Fibroblast of the aortic adventitia (primary cell): ENCODE data around the gene S100A1. TPM values are rescaled to one million over a fixed set of nuclear protein-coding genes. Genes with fewer than 3 reads are reported as not detected.
"Not testable (repeated sequence)": the region's sequence is repeated elsewhere in the genome, so short reads cannot be mapped to it uniquely, and the experiment has no call there.

Experiments
- DNase-seq: peaks from one replicate; pipeline ENCODE4 v3.0.0-alpha.2; 2010; ENCODE audit warnings: low read depth
- H3K4me3 ChIP-seq: 2 replicates; pipeline ENCODE4 v1.5.1; 2011; ENCODE audit warnings: low read depth, mild to moderate bottlenecking, control low read depth, low read length, moderate library complexity
- total RNA-seq: library from RNA; depleted of rRNA; stranded (reverse); fragments of >200 nt; gene quantifications from 2 replicates; pipeline ENCODE4 v1.2.3, GENCODE V29; 2012; ENCODE audit warnings: low replicate concordance
- TF ChIP-seq, protein P1 (sequence below): IDR thresholded peaks from 2 replicates; pipeline ENCODE4 v1.5.1; 2011; ENCODE audit warnings: mild to moderate bottlenecking, low read length, control low read depth, inconsistent platforms; ENCODE audit not compliant: insufficient read depth

S100A1 gene
- total RNA-seq, 1 donor = 0.54 TPM

DNA sequence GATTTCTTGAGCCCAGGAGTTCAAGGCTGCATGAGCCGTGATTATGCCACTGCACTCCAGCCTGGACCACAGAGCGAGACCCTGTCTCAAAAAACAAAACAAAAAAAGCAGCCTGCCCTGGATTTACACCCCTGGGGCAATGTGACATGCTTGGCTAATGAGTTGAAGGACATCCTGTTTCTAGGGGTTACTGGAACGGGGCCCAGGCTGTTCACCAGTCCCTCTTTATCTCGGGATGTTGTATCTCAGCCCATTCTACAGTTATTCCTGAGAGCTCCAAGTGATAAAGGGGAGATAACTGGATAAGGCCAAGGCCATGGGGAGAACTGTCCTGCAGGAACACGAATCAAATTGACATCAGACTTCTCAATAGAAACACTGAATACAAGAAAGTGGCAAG, 40.9 kb upstream of the S100A1 start:
- TF ChIP-seq, protein P1, sequence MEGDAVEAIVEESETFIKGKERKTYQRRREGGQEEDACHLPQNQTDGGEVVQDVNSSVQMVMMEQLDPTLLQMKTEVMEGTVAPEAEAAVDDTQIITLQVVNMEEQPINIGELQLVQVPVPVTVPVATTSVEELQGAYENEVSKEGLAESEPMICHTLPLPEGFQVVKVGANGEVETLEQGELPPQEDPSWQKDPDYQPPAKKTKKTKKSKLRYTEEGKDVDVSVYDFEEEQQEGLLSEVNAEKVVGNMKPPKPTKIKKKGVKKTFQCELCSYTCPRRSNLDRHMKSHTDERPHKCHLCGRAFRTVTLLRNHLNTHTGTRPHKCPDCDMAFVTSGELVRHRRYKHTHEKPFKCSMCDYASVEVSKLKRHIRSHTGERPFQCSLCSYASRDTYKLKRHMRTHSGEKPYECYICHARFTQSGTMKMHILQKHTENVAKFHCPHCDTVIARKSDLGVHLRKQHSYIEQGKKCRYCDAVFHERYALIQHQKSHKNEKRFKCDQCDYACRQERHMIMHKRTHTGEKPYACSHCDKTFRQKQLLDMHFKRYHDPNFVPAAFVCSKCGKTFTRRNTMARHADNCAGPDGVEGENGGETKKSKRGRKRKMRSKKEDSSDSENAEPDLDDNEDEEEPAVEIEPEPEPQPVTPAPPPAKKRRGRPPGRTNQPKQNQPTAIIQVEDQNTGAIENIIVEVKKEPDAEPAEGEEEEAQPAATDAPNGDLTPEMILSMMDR = no peak
- DNase-seq = no peak
- H3K4me3 ChIP-seq = no peak overlapping the region

DNA sequence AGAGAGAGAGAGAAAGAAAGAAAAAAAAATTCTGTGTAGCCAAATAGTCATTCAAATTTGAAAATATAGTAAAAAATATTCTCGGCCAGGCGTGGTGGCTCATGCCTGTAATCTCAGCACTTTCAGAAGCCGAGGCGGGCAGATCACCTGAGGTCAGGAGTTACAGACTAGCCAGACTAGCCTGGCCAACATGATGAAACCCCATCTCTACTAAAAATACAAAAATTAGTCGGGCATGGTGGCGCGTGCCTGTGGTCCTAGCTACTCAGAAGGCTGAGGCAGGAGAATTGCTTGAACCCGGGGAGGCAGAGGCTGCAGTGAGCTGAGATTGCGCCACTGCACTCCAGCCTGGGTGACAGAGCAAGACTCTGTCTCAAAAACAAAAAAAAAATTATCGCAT, 40.2 kb upstream of the S100A1 start:
- not testable (repeated sequence) for H3K4me3 ChIP-seq, DNase-seq

DNA sequence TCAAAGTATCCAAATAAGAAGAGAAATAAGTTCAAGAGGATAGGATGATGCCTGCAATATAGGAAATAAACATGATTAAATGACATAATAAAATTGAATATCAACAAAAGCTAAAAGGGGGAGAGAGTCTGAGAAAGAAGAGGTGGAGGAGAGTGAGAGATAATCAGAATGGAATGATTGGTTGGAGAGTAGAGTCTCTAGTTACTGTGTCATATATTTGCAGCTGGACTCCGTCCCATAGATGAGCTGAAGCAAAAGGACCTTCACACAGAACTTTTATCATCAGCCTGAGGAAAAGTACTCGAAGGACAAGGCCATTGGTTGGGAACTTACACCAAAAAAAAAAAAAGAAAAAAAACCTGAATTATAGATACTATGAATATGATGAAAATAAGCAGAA, 39.8 kb upstream of the S100A1 start:
- TF ChIP-seq, protein P1 = no peak
- DNase-seq = no peak
- no peak overlapping the region for H3K4me3 ChIP-seq

DNA sequence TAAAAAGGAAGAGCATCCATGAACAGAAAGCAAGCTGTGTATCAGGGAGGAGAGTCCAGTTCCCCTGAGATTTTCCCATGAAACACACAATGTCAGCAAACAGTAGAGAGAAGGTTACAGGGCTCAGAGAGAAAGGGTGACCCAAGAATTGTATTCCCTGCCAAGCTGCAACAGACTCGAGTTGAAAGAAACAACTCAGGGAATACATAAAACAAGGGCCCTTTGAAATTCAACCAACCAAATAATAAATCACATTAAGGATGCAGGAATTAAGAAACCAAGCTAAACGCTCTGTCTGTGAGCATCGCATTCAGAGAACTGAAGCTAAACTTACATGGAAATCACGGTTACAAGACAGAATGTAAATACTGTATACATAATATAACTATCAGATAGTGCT, 35.5 kb upstream of the S100A1 start:
- DNase-seq = no peak
- TF ChIP-seq, protein P1 = no peak
- no peak overlapping the region for H3K4me3 ChIP-seq

DNA sequence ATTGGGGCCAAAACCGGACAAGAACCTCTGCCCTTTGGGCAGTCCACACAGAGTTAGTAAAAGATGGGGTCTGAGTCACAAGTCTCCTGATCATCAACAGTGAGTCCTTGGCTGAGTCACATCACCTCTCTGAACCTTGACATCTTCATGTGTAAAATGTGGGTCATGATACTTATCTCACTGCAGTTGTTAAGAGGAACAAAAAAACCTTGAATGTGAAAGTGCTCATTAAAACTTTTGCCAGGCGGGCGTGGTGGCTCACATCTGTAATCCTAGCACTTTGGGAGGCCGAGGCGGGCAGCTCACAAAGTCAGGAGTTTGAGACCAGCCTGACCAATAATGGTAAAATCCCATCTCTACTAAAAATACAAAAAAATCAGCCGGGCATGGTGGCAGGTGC, 31.0 kb upstream of the S100A1 start:
- no peak overlapping the region for H3K4me3 ChIP-seq
- DNase-seq = no peak
- TF ChIP-seq, protein P1 = no peak

DNA sequence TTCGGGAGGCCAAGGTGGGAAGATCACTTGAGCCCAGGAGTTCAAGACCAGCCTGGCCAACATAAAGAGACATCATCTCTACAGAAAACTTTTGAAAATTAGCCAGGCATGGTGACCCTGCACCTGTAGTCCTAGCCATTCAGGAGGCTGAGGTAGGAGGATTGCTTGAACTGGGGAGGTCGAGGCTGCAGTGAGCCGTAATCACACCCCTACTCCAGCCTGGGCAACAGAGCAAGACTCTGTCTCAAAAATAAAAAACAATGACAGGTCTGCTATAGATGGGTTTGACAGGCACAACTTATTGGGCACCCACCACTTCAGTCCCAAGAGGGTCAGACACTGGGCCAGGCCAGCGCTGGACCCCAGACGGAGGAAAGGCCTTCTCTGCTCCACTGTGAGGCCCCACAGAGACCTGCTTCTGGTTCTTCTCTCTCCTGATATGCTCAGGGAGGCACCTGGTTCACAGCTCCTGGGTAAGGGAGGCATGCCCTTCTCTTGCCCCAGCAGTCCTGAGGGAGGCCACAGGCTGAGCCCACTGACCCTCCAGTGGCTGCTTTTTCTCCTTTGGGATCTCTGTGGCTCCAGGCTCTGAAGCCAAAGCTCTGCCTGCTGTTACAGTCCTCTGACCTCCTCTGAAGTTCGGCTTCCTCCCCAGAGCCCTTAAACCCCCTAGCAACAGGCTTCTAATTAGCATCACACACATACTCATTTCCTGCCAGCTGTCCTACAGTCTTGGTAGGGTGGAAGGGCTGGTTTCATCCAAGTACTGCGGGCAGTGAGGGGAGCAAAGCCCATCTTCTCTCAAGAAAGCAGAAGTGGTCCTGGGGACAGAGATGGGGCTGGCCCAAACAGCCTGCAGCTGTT, 29.7 kb upstream of the S100A1 start:
- TF ChIP-seq, protein P1 = no peak
- DNase-seq = no peak
- no peak overlapping the region for H3K4me3 ChIP-seq

DNA sequence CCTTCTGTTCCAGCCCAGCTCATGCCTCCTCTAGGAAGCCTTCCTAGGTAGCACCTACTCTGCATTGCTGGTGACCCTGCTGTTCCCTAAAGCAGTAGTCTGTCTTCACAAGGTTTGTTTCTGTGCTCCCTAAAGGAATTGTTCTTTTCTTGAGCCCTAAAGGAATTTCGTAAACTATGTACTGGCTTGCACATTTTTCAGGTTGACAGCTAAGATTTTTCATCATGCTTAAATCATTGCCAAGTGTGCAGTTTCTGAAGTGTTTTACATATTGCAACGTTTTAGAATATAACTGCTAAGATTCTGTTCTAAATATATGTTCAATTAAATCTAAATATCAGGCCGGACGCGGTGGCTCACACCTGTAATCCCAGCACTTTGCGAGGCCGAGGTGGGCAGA, 28.4 kb upstream of the S100A1 start:
- TF ChIP-seq, protein P1 = no peak
- H3K4me3 ChIP-seq = no peak overlapping the region
- no peak for DNase-seq
